ENCODE measurements around the gene GALNT7. TPM values are rescaled to one million over a fixed set of nuclear protein-coding genes. Genes with fewer than 3 reads are reported as not detected.

GALNT7 gene
- total RNA-seq, 4 donors from 2014 or later = 15.6 to 38.2 (median 23.8) TPM

DNA sequence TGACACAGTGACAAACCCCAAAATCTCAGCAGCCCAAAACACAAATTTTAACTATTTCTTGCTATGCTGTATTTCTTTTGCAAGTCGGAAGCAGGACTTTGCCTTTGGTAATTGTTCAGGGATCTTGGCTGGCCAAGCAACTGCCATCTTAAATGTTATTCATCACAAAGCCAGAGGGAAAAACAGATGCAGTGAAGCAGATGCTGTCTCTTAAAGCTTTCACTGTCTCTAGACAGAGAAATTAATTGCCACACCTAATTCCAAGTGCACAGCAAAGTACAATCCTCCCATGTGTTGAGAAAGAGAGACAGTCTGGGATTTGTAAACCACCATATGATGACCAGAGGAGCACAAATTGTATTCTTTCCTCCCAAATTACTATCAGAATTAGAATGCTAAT is 30.0 kb upstream of the GALNT7 start:
- Histone ChIP-seq H3K27ac (no peak overlapping the region), H3K9me3 (no peaks in the 10 kb centered on the region), H3K27me3 (no peaks in the 10 kb centered on the region), H3K4me3 (replicated peaks in 1 of 3) (no peak overlapping the region), H3K36me3 (no peaks in the 10 kb centered on the region), H3K4me1 (no peaks in the 10 kb centered on the region)
- intact Hi-C loops (cut with DNase I) = no loop called here
- no peak for TF ChIP-seq POLR2A (IDR thresholded peaks at IDR 0.05)
- TF ChIP-seq, protein P1, sequence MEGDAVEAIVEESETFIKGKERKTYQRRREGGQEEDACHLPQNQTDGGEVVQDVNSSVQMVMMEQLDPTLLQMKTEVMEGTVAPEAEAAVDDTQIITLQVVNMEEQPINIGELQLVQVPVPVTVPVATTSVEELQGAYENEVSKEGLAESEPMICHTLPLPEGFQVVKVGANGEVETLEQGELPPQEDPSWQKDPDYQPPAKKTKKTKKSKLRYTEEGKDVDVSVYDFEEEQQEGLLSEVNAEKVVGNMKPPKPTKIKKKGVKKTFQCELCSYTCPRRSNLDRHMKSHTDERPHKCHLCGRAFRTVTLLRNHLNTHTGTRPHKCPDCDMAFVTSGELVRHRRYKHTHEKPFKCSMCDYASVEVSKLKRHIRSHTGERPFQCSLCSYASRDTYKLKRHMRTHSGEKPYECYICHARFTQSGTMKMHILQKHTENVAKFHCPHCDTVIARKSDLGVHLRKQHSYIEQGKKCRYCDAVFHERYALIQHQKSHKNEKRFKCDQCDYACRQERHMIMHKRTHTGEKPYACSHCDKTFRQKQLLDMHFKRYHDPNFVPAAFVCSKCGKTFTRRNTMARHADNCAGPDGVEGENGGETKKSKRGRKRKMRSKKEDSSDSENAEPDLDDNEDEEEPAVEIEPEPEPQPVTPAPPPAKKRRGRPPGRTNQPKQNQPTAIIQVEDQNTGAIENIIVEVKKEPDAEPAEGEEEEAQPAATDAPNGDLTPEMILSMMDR (IDR thresholded peaks at IDR 0.05) = no peak
- WGBS, 2 donors = 80 to 89% methylated on average over 1 of the region's 1 CpG
- no peak for DNase-seq

DNA sequence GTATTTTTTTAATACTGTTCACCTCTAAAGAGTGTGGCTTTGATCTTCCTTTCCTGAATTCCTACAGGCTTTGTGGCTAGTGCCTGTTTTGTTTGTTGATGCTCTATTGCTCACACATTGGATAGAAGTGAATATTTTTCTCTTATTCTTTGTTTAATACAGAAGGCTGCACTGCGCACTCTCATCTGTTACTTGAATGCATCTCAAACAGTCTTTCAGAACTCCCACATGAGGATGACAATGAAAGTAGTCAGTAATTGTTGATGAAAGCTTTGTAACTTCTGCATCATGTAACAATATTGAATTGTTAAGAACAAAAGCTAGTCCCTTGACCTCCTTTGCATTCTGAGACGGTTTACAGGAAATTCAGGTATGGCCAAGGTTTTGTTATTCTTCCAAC is 29.1 kb upstream of the GALNT7 start:
- Histone ChIP-seq H3K36me3 (no peaks in the 10 kb centered on the region), H3K27ac (no peak overlapping the region), H3K27me3 (no peaks in the 10 kb centered on the region), H3K4me1 (no peaks in the 10 kb centered on the region), H3K9me3 (no peaks in the 10 kb centered on the region), H3K4me3 (replicated peaks in 1 of 3) (no peak overlapping the region)
- no peak for DNase-seq
- intact Hi-C loops (cut with DNase I) = no loop called here
- no peak for TF ChIP-seq POLR2A (IDR thresholded peaks at IDR 0.05)
- 40 to 43% methylated on average over 2 of the region's 2 CpGs for WGBS, 2 donors

DNA sequence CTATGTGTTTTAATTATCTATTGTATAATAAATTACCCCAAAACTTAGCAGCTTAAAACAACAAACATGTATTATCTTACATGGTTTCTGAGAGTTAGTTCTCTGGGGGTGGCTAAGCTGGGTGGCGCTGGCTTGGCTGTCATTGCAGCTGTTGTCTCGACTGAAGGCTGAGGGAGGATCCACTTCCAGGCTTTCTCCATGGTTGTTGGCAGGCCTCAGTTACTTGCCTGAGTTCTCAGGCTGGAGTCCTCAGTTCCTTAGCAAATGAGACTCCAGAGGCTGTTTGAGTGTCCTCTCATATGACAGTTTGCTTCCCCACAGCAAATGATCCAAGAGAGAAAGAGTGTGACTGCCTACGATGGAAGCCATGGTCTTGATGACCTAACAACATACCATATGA is 23.5 kb upstream of the GALNT7 start:
- intact Hi-C loops (cut with DNase I) = no loop called here
- H3K36me3 ChIP-seq = no peaks in the 10 kb centered on the region
- H3K9me3 ChIP-seq = no peaks in the 10 kb centered on the region
- no peak for TF ChIP-seq POLR2A (IDR thresholded peaks at IDR 0.05)
- TF ChIP-seq, protein P1 (IDR thresholded peaks at IDR 0.05) = no peak
- 70 to 95% methylated on average over 3 of the region's 3 CpGs for WGBS, 2 donors
- no peaks in the 10 kb centered on the region for H3K4me1 ChIP-seq
- DNase-seq = no peak
- H3K27ac ChIP-seq = no peak overlapping the region
- no peak overlapping the region for H3K4me3 ChIP-seq (replicated peaks in 1 of 3)
- H3K27me3 ChIP-seq = no peaks in the 10 kb centered on the region

DNA sequence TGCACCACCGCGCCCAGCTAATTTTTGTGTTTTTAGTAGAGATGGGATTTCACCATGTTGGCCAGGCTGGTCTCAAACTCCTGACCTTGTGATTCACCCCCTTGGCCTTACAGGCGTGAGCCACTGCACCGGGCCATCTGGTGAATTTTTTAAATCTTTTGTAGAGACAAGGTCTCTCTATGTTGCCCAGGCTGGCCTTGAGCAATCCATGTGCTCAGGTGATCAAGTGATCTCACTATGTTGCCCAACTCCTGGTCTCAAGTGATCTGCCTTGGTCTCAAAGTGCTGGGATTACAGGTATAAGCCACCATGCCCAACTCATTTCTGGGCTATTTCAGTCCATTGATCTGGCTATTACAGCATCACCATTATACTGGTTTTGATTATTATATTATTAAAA is 22.2 kb upstream of the GALNT7 start:
- 96% methylated on average over 4 of the region's 4 CpGs for WGBS, 2 donors
- H3K4me1 ChIP-seq = no peaks in the 10 kb centered on the region
- DNase-seq = no peak
- H3K27me3 ChIP-seq = no peaks in the 10 kb centered on the region
- intact Hi-C loops (cut with DNase I) = no loop called here
- H3K4me3 ChIP-seq (replicated peaks in 1 of 3) = no peak overlapping the region
- H3K9me3 ChIP-seq = no peaks in the 10 kb centered on the region
- no peak overlapping the region for H3K27ac ChIP-seq
- TF ChIP-seq, protein P1 (IDR thresholded peaks at IDR 0.05) = no peak
- no peak for TF ChIP-seq POLR2A (IDR thresholded peaks at IDR 0.05)
- H3K36me3 ChIP-seq = no peaks in the 10 kb centered on the region

DNA sequence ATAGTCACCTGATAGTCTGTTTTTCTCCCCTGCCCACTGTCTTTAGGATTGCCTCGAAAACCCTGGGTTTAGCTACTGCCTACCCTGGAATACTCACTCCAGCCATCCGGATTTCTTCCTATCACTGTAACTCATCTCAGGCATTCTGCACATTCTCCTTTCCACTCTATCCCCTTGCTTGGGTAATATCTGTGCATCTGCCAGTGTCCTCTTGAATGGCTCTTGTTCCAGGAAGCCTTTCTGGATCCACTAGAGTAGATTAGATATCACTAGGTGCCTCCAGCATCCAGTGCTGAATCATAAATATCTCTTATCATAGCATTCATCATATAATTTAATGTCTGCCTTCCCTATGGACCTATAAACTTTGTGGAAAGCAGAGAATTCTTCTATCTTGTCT is 17.1 kb upstream of the GALNT7 start:
- Histone ChIP-seq H3K4me1 (no peaks in the 10 kb centered on the region), H3K36me3 (no peaks in the 10 kb centered on the region), H3K27ac (no peak overlapping the region), H3K4me3 (replicated peaks in 1 of 3) (no peak overlapping the region), H3K9me3 (no peaks in the 10 kb centered on the region), H3K27me3 (no peaks in the 10 kb centered on the region)
- intact Hi-C loops (cut with DNase I) = no loop called here
- TF ChIP-seq POLR2A (IDR thresholded peaks at IDR 0.05) = no peak
- TF ChIP-seq, protein P1 (IDR thresholded peaks at IDR 0.05) = no peak
- WGBS, 2 donors = 70 to 81% methylated on average over 2 of the region's 2 CpGs
- no peak for DNase-seq

DNA sequence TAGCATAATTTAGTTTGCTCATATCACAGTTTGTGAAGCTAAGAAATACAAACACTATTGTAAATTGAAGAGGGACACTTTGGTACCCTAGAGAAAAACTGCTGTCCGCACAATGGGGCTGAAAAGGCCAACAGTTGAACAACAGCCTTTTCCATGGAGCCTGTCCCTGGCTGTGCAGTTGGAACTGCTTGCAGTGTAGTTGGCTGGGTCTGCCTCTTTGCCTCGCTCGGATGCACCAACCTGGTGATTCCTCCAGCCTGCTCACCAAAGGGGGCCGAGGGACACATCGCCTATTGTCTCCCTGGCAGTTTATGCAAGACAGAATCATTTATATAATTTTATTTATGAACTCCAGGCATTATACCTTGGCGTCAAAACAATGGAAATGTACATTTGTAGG is 16.5 kb upstream of the GALNT7 start:
- H3K27ac ChIP-seq = no peak overlapping the region
- H3K36me3 ChIP-seq = no peaks in the 10 kb centered on the region
- no peak for TF ChIP-seq POLR2A (IDR thresholded peaks at IDR 0.05)
- TF ChIP-seq, protein P1 (IDR thresholded peaks at IDR 0.05) = no peak
- WGBS, 2 donors = 92 to 96% methylated on average over 6 of the region's 6 CpGs
- DNase-seq = no peak
- H3K4me3 ChIP-seq (replicated peaks in 1 of 3) = no peak overlapping the region
- H3K4me1 ChIP-seq = no peaks in the 10 kb centered on the region
- H3K9me3 ChIP-seq = no peaks in the 10 kb centered on the region
- H3K27me3 ChIP-seq = no peaks in the 10 kb centered on the region
- intact Hi-C loops (cut with DNase I) = no loop called here
